NCI-H1694 (cell line): ENCODE data around the gene PTPRF.
"Not testable (repeated sequence)": the region's sequence is repeated elsewhere in the genome, so short reads cannot be mapped to it uniquely, and the experiment has no call there.

Experiments
- DNase-seq: peaks from one replicate; lab custom pipeline; 2025; lab: John Stamatoyannopoulos, UW

PTPRF gene

DNA sequence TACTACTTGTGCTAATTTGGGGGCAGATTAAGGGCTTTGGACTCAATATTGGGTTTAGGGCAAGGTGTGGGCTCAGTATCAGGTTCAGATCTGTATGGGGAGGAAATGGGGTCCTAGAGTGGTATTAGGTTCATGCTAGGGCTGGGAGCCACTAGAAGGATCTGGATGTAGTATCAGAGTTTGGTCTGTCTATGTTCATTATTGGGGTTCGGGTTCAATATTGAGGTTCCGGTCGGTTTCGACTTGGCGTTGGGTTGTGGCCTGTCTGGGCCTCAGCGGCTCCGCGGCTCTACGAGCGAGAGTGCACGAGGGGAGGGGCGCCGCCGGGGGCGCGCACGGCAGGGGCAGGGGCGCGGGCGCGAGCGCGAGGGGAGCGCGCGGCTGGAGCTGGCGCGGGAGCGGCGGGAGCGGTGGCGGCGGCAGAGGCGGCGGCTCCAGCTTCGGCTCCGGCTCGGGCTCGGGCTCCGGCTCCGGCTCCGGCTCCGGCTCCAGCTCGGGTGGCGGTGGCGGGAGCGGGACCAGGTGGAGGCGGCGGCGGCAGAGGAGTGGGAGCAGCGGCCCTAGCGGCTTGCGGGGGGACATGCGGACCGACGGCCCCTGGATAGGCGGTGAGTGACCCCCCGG, at the start of gene PTPRF:
Gene PTPRF, plus strand, starts transcription at position 401 of the 624 bp plus-strand sequence. CDS start 14,193 bp downstream, outside the sequence.
- peak; percentile 22 for DNase-seq

DNA sequence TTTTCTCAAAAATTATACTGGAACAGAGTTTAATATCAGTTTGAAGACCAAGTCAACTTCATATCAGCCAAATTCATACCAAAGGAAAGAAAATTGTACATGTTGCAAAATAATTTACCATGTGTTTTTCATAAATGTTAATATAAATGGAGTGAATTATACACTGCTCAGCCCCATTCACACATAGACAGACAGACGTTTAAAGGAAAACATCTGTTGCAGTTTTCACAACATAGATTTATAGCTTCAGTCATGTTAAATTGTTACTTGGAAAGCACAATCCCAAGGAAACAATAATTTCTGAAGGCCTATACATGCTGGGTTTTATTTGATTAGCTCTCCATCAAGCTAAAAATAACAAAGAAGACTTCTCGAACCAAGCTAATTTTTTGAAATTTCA, 49.2 kb upstream of the PTPRF start:
- no peak for DNase-seq

DNA sequence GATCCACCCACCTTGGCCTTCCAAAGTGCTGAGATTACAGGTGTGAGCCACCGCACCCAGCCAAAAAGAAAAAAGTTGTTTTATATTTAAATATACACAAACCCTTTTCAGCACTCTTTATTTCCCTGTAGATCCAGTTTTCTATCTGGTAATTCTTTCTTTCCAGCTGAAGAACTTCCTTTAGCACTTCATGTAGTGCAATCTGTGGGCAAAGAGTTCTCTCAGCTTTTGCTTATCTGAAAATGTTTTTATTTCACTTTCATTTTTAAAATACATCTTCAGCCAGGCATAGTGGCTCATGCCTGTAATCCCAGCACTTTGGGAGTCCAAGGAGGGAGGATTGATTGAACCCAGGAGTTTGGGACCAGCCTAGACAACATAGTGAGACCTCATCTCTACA, 48.5 kb upstream of the PTPRF start:
- no peak for DNase-seq

DNA sequence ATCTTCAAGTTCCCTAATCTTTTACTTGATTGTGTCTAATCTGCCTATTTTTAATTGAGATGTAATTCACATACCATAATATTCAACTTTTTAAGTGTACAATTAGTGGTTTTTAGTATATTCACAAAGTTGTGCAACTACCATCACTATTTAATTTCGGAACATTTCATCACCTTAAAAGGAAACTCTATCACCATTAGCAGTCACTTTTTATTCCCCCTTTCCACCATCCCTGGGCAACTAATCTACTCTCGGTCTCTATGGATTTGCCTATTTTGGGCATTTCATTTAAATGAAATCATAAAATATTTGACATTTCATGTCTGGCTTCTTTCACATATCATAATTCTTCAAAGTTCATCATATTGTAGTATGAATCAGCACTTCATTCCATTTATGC, 46.3 kb upstream of the PTPRF start:
- DNase-seq = no peak

DNA sequence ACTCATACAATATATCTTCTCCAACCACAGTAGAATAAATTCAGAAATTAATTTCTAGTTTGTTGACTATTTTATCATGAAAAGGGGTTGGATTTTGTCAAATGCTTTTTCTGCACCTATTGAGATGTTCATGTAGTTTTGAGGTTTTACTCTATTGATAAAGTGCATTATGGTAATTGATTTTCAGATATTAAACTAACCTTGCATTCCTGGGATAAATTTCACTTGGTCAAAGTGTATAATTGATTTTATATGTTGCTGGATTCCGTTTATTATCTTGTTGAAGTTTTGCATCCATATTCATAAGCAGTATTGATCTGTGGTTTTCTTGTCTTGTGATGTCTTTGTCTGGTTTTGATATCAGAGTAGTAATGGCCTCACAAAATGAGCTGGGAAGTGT, 42.5 kb upstream of the PTPRF start:
- DNase-seq = no peak

DNA sequence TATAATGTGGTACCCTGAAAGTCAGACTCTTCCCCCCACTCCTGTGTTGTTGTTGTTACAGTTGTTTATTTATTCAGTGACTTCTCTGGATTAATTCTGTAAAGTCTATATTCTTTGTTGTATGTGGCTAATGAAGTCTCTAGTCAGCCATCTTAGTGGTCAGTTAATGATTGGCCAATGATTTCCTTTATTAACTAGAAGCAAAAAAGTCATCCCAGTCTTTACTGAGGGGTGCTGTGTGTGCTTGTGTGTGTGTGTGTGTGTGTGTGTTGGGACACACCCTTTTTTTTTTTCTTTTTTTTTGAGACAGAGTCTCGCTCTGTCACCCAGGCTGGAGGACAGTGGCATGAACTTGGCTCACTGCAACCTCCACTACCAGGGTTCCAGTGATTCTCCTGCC, 39.6 kb upstream of the PTPRF start:
- no peak for DNase-seq

DNA sequence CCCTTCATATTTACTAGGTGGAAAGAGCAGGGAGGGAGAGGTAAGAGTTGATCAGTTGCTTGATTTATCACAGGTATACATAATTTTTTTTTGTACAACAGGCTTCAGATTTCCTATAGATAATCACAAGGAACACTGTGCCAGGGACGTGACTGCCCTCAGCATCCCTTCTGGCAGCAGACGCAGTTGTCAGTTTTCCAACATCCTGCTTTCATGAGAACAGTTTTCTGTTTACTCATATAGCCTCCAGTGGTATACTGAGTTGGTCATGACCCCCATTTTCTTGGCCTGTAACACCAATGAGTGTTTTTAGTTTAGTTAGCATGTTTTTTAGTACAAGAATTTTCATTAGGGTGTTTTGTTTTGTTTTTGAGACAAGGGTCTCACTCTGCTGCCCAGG, 37.9 kb upstream of the PTPRF start:
- DNase-seq = no peak

DNA sequence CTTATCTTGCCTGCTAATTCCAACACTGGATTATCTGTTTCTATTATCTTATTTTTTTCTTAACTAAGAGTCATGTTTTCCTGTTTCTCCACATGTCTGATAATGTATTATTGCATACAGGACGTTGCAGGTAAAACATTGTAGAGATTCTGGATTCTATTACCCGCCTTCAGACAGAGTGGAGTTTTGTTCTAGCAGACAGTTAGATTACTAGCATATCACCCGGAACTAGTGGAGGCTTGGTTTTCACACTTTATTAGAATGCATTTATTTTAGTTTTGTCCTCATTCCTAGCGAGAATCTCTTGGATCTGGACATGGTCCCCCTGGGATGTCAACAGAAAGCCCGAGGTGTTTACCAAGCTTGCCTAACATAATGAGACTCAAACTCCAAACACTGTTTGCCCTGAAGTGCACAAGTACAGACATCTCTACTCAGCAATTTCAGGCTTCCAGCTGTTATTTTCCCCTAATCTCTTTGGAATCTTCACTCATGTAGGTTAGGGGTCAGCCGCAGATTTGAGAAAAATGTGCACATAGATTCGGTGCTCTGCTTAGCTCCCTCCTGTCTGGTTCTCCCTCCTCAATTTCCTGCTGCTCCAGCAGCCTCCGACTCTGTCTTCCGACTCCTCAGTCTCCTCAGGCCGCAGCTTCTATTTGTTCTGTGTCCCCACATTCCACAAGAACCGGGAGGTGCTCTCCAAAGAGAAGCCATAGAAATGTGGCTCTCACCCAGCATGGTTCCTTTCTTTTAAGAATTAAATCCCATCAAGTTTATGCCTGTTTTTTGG, 36.8 kb upstream of the PTPRF start:
- no peak for DNase-seq

DNA sequence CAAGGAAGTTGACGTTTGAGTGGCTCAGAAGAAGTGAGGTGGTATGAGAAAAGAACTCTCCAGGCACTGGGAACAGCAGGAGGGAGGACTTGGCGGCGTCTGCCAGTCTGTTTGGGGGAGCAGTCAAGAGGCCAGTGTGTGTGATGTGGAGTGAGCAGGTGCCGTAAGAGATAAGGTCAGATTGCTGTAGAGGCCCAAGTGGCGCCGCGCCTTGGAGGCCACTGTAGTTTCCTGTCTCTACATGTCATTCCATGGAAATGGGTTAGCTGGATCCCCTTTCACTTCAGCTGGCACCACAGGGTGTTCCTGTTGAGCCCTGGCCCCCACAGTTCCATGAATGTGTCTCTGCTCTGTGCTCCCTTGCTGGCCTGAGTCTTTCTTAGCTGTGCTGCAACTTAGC, 35.5 kb upstream of the PTPRF start:
- DNase-seq = no peak

DNA sequence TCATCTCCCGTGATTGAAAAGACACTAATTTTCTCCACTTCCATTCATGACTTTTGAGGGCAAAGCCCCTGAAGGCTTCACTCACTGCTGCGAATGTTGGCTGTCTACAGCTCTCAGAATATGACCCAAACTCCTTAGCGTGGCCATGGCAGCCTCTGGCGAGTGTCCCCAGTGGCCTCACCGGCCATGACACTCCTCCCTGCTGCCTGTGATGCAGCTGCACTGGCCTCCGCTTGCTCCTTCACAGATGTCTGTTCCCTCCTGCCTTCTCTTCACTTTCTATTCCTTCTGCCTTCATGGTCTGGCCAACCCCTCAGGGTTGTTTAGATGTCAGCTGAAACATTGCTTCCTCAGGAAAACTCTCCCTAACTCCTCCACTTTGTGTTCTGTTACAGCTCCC, 30.8 kb upstream of the PTPRF start:
- no peak for DNase-seq

DNA sequence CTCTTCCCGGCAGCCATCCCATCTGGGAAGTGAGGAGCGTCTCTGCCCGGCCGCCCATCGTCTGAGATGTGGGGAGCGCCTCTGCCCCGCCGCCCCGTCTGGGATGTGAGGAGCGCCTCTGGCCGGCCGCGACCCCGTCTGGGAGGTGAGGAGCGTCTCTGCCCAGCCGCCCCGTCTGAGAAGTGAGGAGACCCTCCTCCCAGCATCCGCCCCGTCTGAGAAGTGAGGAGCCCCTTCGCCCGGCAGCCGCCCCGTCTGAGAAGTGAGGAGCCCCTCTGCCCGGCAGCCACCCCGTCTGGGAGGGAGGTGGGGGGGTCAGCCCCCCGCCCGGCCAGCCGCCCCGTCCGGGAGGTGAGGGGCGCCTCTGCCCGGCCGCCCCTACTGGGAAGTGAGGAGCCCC, 28.9 kb upstream of the PTPRF start:
- not testable (repeated sequence) for DNase-seq

DNA sequence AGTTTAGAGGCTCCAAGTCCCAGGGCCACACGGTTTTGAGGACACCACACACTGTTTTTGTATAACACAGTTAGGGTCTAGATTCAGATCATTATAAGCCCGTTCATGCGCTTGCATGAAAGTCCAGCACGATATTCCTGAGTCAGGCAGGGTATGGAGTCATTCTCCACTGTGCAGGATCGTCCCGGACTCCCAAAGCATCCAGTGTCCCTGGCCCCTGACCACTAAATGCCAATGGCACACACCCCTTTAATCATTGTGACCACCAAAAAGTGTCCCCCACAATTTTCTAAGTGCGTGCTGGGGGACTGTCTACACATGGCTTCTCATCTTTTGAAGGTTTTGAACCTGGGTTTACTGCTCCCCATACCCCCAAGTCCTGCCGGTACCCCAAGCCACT, 27.1 kb upstream of the PTPRF start:
- DNase-seq = no peak

DNA sequence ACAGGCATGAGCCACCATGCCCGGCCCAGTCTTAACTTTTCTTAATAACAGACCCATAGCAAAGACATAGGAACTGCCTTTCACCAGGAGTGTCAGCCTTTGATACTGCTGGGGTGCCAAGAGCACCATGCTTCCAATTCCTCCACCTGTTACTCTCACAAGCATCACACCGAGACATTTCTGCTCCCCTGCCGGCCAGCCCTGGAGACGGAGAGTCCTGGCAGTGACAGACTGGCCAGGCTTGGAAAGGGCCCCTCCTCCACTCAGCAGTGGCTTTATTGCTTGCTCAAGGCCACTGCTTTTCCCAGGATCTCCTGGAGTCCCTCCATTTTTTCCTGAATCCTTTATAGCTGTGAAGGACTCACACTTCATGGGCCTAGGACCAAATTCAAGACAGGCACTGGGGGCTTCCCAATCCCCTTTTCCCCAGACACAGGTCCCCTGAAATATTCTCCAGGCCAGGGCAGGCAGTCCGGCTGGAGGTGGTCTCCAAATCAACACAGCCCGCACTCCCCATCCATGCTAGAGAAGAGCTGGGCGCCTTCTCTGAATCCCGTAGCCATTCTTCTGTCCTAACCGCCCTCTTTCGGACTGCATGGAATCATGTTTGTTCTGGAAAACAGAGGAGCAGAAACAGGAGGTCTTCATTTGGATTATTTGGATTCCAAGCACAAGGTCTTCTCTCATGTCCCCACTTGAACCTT, 25.5 kb upstream of the PTPRF start:
- DNase-seq = no peak

DNA sequence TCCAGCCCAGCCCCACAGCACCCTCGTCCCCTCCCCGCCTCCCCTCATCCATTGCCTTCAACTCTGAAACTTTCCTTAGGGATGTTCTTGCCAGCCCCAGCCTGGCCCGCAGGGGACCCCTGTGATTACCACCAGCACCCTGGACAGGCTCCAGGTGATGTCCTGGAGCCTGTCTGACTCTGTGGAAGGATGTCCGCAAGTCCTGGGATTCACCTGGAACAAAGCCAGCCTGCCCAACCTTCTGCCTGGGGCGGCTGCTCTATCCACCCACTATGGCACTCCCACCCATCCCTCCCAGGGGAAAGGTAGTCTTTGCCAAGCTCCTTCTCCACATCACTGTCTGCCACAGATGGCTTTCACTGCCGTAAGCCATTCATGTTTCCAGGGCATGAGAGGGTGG, 24.4 kb upstream of the PTPRF start:
- DNase-seq = peak; percentile 48

DNA sequence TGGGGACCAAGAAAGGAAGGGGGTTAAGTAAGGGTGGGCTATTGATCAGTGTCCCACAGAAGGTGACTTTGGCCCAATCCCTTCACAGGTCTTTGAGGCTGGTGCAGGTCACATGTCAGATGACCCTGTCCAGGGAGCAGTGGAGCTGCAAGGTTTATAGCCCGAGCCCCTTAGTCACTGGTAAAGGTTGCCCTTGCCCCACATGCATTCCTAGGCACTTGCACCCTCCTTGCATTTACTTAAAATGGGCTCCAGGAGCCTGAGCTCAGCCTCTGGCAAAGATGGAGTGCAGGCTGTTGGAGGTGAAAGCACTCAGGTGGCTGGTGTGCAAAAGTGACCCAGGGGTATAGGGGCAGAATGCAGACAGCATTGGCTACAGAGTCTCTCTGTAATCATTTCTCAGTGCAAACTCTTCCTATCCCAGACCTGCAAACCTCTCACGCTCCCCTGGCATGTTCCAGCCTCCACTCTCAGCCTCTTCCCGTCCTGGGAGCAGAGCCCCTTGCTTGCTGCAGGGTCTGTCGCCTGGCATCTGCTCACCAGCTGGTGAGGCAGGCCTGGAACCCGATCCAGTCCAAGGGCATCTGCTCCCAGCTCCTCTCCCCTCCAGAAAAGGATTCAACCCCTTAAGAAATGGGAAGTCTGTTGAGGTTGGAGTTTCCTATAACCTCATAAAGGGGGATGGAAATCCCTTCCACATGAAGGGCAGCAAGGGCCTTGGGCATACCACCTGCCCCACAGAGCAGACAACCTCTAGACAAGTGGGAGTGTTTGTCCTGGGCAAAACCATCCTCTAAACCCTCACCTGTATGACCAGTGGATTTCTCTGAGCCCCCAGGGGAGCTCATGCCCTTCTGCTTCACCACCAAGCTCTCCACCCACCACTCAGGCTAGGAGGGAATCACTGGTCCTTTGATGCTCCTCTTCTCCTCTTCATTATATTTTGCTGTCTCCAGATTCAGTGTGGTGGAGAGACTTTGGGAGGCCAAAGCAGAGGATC, 23.1 kb upstream of the PTPRF start:
- peak; percentile 59 for DNase-seq

DNA sequence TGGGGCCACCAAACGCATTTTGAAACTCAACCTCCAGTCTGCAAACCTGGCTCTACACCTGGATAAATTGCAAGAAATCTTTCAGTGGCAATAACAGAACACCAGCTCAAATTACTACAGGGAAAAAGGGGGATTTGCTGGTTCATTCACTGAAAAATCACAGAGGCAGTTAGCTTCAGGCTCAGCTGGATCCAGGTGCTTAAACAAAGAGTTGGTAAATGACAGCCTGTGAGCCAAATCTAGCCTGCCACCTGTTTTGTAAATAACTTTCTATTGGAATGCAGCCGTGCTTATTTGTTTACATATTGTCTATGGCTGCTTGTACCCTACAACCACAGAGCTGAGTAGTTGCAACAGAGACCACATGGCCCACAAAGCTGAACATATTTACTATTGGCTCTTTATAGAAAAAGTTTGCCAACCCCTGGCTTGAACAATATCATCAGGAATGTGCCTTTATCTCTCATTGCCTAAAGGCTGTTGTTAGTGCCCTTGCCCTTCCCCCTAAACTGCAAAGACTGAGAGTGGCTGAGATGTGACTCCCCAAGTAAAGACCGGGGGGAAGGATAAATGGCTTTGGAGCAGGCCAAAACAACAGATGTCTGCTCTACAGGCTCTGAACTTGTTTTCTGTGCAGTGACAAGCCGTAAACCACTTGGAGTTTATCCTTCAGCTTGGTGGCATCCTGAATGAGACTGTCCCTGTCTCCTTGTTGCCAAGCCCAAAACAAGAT, 21.5 kb upstream of the PTPRF start:
- DNase-seq = peak; percentile 52

DNA sequence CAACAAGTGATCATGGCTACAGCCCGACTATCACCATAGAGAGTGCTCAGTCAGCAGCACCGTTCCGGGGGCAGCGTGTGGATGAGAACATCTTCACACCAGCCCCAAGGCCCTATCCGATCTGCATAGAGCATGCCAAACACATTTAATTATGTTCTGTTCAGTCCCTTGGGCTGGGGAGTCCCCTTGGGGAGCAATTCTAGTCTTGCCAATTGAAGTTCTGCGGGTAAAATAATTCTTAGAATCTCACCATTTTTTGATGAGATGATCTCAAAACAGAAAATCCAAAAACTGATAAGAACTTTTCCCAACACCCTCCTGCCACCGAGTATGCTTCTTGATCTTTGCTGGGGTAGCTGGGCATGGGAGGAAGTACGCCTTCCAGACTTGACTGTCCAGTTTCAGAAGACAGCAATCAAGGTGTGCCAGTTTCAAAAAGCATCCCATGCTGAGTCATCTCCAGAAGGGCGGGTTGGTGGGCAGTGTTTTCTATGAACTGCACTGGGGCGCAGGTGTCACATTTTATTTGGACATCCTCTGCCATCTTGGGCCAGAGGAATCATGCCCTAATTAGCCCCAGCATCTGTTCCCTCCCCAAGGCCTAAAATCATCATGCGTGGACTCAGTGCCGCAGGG, 20.8 kb upstream of the PTPRF start:
- DNase-seq = no peak

DNA sequence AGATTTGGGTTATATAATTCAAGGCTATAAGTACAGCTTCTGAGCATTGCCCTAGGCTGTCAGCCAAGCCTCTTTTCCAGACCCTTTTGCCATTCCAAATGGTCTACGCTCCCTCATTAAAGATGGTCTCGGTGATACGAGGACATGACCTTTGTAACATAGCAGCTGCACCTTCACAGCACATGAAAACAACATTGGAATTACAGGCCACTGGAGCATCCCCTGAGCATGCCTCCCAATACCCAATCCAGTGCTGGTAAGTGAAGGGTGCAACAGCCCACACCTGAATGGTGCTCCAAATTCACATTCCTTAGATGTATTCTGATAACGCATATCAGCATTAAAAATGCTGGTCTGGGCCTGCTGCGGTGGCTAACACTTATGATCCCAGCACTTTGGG, 20.1 kb upstream of the PTPRF start:
- no peak for DNase-seq

DNA sequence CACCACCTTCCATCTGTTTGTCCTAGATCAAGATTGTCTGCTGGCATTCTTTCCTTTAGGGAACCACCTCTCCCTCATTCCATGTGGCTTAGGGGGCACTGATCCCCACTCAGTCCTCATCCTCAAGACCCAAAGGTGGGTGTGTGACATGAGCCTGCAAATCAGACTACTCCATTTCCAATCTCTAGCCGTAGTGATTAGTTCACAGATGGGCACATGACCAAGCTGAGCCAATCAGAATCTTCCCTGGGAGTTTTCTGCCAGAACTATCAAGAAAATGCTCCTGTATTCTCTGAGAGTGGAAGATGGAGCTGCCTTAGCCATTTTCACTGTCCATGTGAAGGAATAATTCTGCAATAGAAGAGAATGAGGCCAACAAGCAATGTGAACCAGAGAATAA, 19.3 kb upstream of the PTPRF start:
- no peak for DNase-seq

DNA sequence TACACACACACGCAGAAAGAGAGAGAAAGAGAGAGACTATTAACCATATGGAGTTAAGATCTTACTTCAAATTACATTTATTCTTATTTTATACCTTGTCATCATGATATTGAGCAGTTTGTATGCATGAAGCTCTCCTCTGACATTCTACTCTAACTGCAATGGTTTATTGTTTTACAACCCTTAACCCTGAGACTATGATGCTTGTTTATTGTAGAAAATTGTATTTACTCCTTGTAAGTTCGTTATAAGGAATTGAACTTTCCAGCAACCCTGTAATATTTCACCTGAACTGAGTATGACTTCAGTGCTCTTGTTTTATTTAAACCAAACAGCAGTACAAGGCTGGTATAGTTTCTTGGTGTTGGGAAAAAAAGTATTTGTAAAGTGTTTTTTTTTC, 18.6 kb upstream of the PTPRF start:
- no peak for DNase-seq

DNA sequence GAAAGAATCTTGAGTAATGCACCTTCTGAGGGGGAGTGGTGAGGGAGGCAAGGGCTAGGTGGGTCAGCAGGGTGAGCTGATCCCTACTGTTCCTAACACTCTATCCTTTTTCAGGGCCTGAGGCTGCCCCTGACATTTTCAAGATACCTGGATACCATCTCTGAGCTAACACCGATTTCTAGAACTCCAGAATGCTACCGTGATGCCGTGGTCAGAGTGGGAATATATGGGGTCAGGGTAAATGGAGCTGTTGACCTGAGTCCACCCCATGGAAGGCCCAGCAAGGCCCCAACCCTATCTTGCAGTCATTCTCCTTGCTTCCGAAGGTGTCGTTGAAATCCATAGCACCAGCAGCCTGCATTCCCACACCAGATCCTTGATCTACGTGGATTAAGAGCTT, 18.0 kb upstream of the PTPRF start:
- DNase-seq = no peak
